Transverse colon (tissue), 3 donors: ENCODE measurements around the gene PGBD4.

Source experiments
- CTCF ChIP-seq, 5 experiments: fragments of 200-600 bp in 3 of 5; fragments of 450-650 bp in 2 of 5; sonication (generic) in 3 of 5; IDR thresholded peaks; 1 replicate in 2 of 5; 2 replicates in 3 of 5; pipeline ENCODE4 v1.5.1; 2016 to 2017; ENCODE audit warnings: antibody characterized with exemption in 5 of 5, inconsistent platforms in 3 of 5, mild to moderate bottlenecking in 2 of 5, moderate library complexity in 1 of 5
- POLR2A ChIP-seq: fragments of 450-650 bp; IDR thresholded peaks from one replicate; pipeline ENCODE4 v1.6.1; 2016; ENCODE audit warnings: antibody characterized with exemption, mild to moderate bottlenecking, moderate library complexity

- TF ChIP-seq CTCF (IDR thresholded peaks at IDR 0.05) (no peak), POLR2A (no peak)
These were observed 31.9 kb upstream of the PGBD4 start for GRCh38 chr15:34070003-34070402.
